ENCODE results near the gene PRDM8. TPM values are rescaled to one million over a fixed set of nuclear protein-coding genes. Genes with fewer than 3 reads are reported as not detected.
A peak's percentile ranks its signal among the peaks of the same experiment; 100 is the strongest.
"Not testable (repeated sequence)": the region's sequence is repeated elsewhere in the genome, so short reads cannot be mapped to it uniquely, and the experiment has no call there.

Gene PRDM8
- total and polyA plus RNA-seq, 4 donors: 8.8 to 49.6 (median 27.2) TPM

GRCh38 chr4:80232707-80233370 lies 35.5 kb downstream of the PRDM8 start:
- 100% methylated on average over 1 of the region's 2 CpGs for WGBS (ENCODE audit: insufficient coverage)
- Histone ChIP-seq H3K27me3 (ENCODE audit: control insufficient read depth, insufficient read depth, low read length) (no peaks in the 10 kb centered on the region), H3K36me3 (ENCODE audit: control insufficient read depth, insufficient read depth, low read length) (no peaks in the 10 kb centered on the region), H3K4me3 (ENCODE audit: low read depth, low read length) (no peak overlapping the region), H3K4me1 (ENCODE audit: control insufficient read depth, insufficient read depth, low read length) (no peaks in the 10 kb centered on the region), H3K9me3 (ENCODE audit: control insufficient read depth, insufficient read depth, low read length) (no peaks in the 10 kb centered on the region), H3K27ac (ENCODE audit: low read depth, low read length) (no peak overlapping the region)
- DNase-seq (ENCODE audit: low read depth in 4 of 6, low spot score in 6 of 6): no peak

GRCh38 chr4:80233390-80233789 lies 36.1 kb downstream of the PRDM8 start:
- WGBS (ENCODE audit: insufficient coverage): 100% methylated on average over 1 of the region's 4 CpGs

GRCh38 chr4:80235451-80235850 lies 38.1 kb downstream of the PRDM8 start:
- Histone ChIP-seq H3K9me3 (ENCODE audit: control insufficient read depth, insufficient read depth, low read length) (no peaks in the 10 kb centered on the region), H3K27ac (ENCODE audit: low read depth, low read length) (no peak overlapping the region), H3K4me3 (ENCODE audit: low read depth, low read length) (no peak overlapping the region), H3K4me1 (ENCODE audit: control insufficient read depth, insufficient read depth, low read length) (no peaks in the 10 kb centered on the region), H3K36me3 (ENCODE audit: control insufficient read depth, insufficient read depth, low read length) (no peaks in the 10 kb centered on the region), H3K27me3 (ENCODE audit: control insufficient read depth, insufficient read depth, low read length) (peaks cover 3% of the 10 kb centered on the region)
- no peak for DNase-seq (ENCODE audit: low read depth in 4 of 6, low spot score in 6 of 6)
- WGBS (ENCODE audit: insufficient coverage): no CpG with 5 or more reads among the region's 1 CpG

More at GRCh38 chr4:80233390-80233789, 36.1 kb downstream of the PRDM8 start:
- H3K36me3 ChIP-seq (ENCODE audit: control insufficient read depth, insufficient read depth, low read length): no peaks in the 10 kb centered on the region
- H3K4me3 ChIP-seq (ENCODE audit: low read depth, low read length): no peak overlapping the region
- no peak for DNase-seq (ENCODE audit: low read depth in 4 of 6, low spot score in 6 of 6)
- no peak overlapping the region for H3K27ac ChIP-seq (ENCODE audit: low read depth, low read length)
- H3K9me3 ChIP-seq (ENCODE audit: control insufficient read depth, insufficient read depth, low read length): no peaks in the 10 kb centered on the region
- no peaks in the 10 kb centered on the region for H3K27me3 ChIP-seq (ENCODE audit: control insufficient read depth, insufficient read depth, low read length)
- no peaks in the 10 kb centered on the region for H3K4me1 ChIP-seq (ENCODE audit: control insufficient read depth, insufficient read depth, low read length)

- no peak overlapping the region for H3K27ac ChIP-seq (ENCODE audit: low read depth, low read length)
- no peaks in the 10 kb centered on the region for H3K4me1 ChIP-seq (ENCODE audit: control insufficient read depth, insufficient read depth, low read length)
- H3K4me3 ChIP-seq (ENCODE audit: low read depth, low read length): no peak overlapping the region
- WGBS (ENCODE audit: insufficient coverage): no CpG with 5 or more reads among the region's 6 CpGs
- peaks cover 3% of the 10 kb centered on the region for H3K27me3 ChIP-seq (ENCODE audit: control insufficient read depth, insufficient read depth, low read length)
- H3K9me3 ChIP-seq (ENCODE audit: control insufficient read depth, insufficient read depth, low read length): no peaks in the 10 kb centered on the region
- no peak for DNase-seq (ENCODE audit: low read depth in 4 of 6, low spot score in 6 of 6)
- H3K36me3 ChIP-seq (ENCODE audit: control insufficient read depth, insufficient read depth, low read length): no peaks in the 10 kb centered on the region
Measured at GRCh38 chr4:80237992-80238391, 40.7 kb downstream of the PRDM8 start.

- WGBS (ENCODE audit: insufficient coverage): 82% methylated on average over 3 of the region's 3 CpGs
- peaks cover 3% of the 10 kb centered on the region for H3K27me3 ChIP-seq (ENCODE audit: control insufficient read depth, insufficient read depth, low read length)
- no peak overlapping the region for H3K27ac ChIP-seq (ENCODE audit: low read depth, low read length)
- no peak for DNase-seq (ENCODE audit: low read depth in 4 of 6, low spot score in 6 of 6)
- no peaks in the 10 kb centered on the region for H3K4me1 ChIP-seq (ENCODE audit: control insufficient read depth, insufficient read depth, low read length)
- H3K36me3 ChIP-seq (ENCODE audit: control insufficient read depth, insufficient read depth, low read length): no peaks in the 10 kb centered on the region
- H3K4me3 ChIP-seq (ENCODE audit: low read depth, low read length): no peak overlapping the region
- H3K9me3 ChIP-seq (ENCODE audit: control insufficient read depth, insufficient read depth, low read length): no peaks in the 10 kb centered on the region
Measured at GRCh38 chr4:80239480-80240150, 42.3 kb downstream of the PRDM8 start.

- Histone ChIP-seq H3K36me3 (ENCODE audit: control insufficient read depth, insufficient read depth, low read length) (no peaks in the 10 kb centered on the region), H3K4me3 (ENCODE audit: low read depth, low read length) (no peak overlapping the region), H3K27me3 (ENCODE audit: control insufficient read depth, insufficient read depth, low read length) (peaks cover 3% of the 10 kb centered on the region), H3K27ac (ENCODE audit: low read depth, low read length) (no peak overlapping the region), H3K4me1 (ENCODE audit: control insufficient read depth, insufficient read depth, low read length) (no peaks in the 10 kb centered on the region), H3K9me3 (ENCODE audit: control insufficient read depth, insufficient read depth, low read length) (no peaks in the 10 kb centered on the region)
- no peak for DNase-seq (ENCODE audit: low read depth in 4 of 6, low spot score in 6 of 6)
Measured at GRCh38 chr4:80240976-80241375, 43.7 kb downstream of the PRDM8 start.

- Histone ChIP-seq H3K4me1 (ENCODE audit: control insufficient read depth, insufficient read depth, low read length) (no peaks in the 10 kb centered on the region), H3K9me3 (ENCODE audit: control insufficient read depth, insufficient read depth, low read length) (no peaks in the 10 kb centered on the region), H3K27me3 (ENCODE audit: control insufficient read depth, insufficient read depth, low read length) (peaks cover 3% of the 10 kb centered on the region), H3K4me3 (ENCODE audit: low read depth, low read length) (no peak overlapping the region), H3K36me3 (ENCODE audit: control insufficient read depth, insufficient read depth, low read length) (no peaks in the 10 kb centered on the region), H3K27ac (ENCODE audit: low read depth, low read length) (no peak overlapping the region)
- WGBS (ENCODE audit: insufficient coverage): 70% methylated on average over 4 of the region's 6 CpGs
- peak in 1 of 6 donors; percentile 4 for DNase-seq (ENCODE audit: low read depth in 4 of 6, low spot score in 6 of 6)
Measured at GRCh38 chr4:80243274-80244018, 46.1 kb downstream of the PRDM8 start.

GRCh38 chr4:80247484-80247883 lies 50.2 kb downstream of the PRDM8 start:
- not testable (repeated sequence) for DNase-seq (ENCODE audit: low read depth in 4 of 6, low spot score in 6 of 6); H3K27ac ChIP-seq (ENCODE audit: low read depth, low read length); H3K4me1 ChIP-seq (ENCODE audit: control insufficient read depth, insufficient read depth, low read length); H3K4me3 ChIP-seq (ENCODE audit: low read depth, low read length); H3K9me3 ChIP-seq (ENCODE audit: control insufficient read depth, insufficient read depth, low read length); H3K27me3 ChIP-seq (ENCODE audit: control insufficient read depth, insufficient read depth, low read length); H3K36me3 ChIP-seq (ENCODE audit: control insufficient read depth, insufficient read depth, low read length)
- WGBS (ENCODE audit: insufficient coverage): 100% methylated on average over 1 of the region's 1 CpG

GRCh38 chr4:80249144-80249543 lies 51.8 kb downstream of the PRDM8 start:
- Histone ChIP-seq H3K9me3 (ENCODE audit: control insufficient read depth, insufficient read depth, low read length) (no peaks in the 10 kb centered on the region), H3K4me1 (ENCODE audit: control insufficient read depth, insufficient read depth, low read length) (no peaks in the 10 kb centered on the region), H3K36me3 (ENCODE audit: control insufficient read depth, insufficient read depth, low read length) (no peaks in the 10 kb centered on the region), H3K27me3 (ENCODE audit: control insufficient read depth, insufficient read depth, low read length) (peaks cover 2% of the 10 kb centered on the region), H3K27ac (ENCODE audit: low read depth, low read length) (no peak overlapping the region), H3K4me3 (ENCODE audit: low read depth, low read length) (no peak overlapping the region)
- DNase-seq (ENCODE audit: low read depth in 4 of 6, low spot score in 6 of 6): no peak
- no CpG with 5 or more reads among the region's 1 CpG for WGBS (ENCODE audit: insufficient coverage)

Measured in spinal cord (tissue), 10 donors.